Erythroblast (primary cell): Measurements from ENCODE around the gene L3MBTL4.

Experiments used
- GATA1 ChIP-seq: IDR thresholded peaks from 2 replicates; pipeline ENCODE4 v1.6.1; 2011; ENCODE audit warnings: low read depth, mild to moderate bottlenecking, control low read depth, low read length, moderate library complexity
- POLR2A ChIP-seq: IDR thresholded peaks from 2 replicates; pipeline ENCODE4 v1.6.1; 2011; ENCODE audit warnings: mild to moderate bottlenecking, low read length

DNA sequence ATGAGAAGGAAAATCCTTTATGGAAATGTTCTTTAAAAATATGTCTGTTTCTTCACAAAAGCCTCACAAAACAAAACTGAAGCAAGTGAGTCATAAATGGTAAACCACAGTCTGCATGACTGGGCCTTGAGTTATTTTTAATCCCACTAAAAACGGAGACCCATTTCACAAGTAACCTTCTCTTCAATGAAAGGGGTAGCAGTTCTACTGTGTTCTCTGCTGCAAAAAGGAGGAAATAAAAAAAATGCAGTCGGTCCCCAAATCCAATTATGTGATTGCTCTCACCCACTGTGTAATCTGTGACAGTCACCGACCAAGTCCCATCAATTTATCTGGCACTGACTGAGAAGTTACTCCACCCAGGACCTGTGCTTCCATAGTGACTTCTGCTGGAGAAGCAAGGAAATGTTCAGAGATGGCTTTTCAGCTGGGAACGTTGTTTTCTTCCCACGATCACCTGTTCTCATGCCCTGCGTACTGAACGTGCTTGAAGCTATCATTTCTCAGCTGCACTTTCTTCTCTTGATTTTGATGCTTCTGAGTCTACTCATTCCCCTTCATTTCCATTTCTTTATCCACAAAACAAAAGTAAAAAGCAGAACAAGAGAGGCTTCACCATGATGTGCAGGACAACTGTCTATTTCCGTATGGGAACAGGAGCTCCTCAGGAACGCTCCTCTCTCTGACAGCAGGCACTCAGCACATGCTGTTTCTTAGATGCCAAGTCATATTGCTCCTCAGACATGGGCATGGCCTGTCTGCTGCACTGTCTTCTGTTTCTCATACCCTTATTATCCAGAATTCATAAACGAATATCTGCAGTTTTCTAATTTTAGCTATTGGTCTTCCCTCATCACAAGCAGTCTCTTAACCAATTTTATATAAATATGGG lies 439.4 kb downstream of the L3MBTL4 start:
- no peak for TF ChIP-seq GATA1
- TF ChIP-seq POLR2A: no peak
